Common myeloid progenitor, CD34-positive (primary cell): Measurements from ENCODE around the gene CBX2.

Experiments used
- CTCF ChIA-PET: fragments of 350-600 bp; sonication (Branson Sonifier 250); formaldehyde crosslinking; loops from one replicate; lab custom pipeline; 2021; ENCODE audit warnings: antibody characterized with exemption; lab: Charles Lee
- POLR2A ChIA-PET: fragments of 350-600 bp; sonication (Branson Sonifier 250); formaldehyde crosslinking; loops from one replicate; lab custom pipeline; 2021; ENCODE audit warnings: antibody characterized with exemption; lab: Charles Lee
- DNase-seq, 3 donors: peaks; one replicate each; pipeline versions ENCODE4 v3.0.0 to v3.0.0-alpha.2; 2013
- H3K27ac ChIP-seq, 2 experiments: 1 replicate in 1 of 2; 2 replicates in 1 of 2; pipeline ENCODE4 v1.7.0; 2013; ENCODE audit warnings: inconsistent platforms in 2 of 2, low read length in 2 of 2, mild to moderate bottlenecking in 2 of 2, low read depth in 1 of 2, moderate library complexity in 1 of 2; ENCODE audit not compliant: severe bottlenecking in 2 of 2, insufficient read depth in 1 of 2, poor library complexity in 1 of 2
- H3K27me3 ChIP-seq, 5 experiments: replicated peaks in 2 of 5; 1 replicate in 3 of 5; 2 replicates in 2 of 5; pipeline versions ENCODE4 v1.6.1 to v1.7.0; 2013; ENCODE audit warnings: low read length in 4 of 5, mild to moderate bottlenecking in 2 of 5, moderate library complexity in 2 of 5, inconsistent platforms in 1 of 5; ENCODE audit not compliant: insufficient read depth in 5 of 5, control insufficient read depth in 4 of 5
- H3K36me3 ChIP-seq, 4 experiments: 1 replicate in 2 of 4; 2 replicates in 2 of 4; pipeline versions ENCODE4 v1.6.1 to v1.7.0; 2013; ENCODE audit warnings: low read length in 3 of 4, control low read depth in 1 of 4, mild to moderate bottlenecking in 1 of 4; ENCODE audit not compliant: control insufficient read depth in 4 of 4, insufficient read depth in 4 of 4
- H3K4me1 ChIP-seq, 4 experiments: 1 replicate in 3 of 4; 2 replicates in 1 of 4; pipeline versions ENCODE4 v1.6.1 to v1.7.1; 2013; ENCODE audit warnings: low read length in 3 of 4, mild to moderate bottlenecking in 3 of 4, control low read depth in 1 of 4, inconsistent platforms in 1 of 4, moderate library complexity in 1 of 4; ENCODE audit not compliant: control insufficient read depth in 4 of 4, insufficient read depth in 4 of 4; ENCODE audit errors: control extremely low read depth in 1 of 4
- H3K4me3 ChIP-seq, 7 experiments: 1 replicate in 4 of 7; 2 replicates in 3 of 7; pipeline versions ENCODE4 v1.5.1 to v1.7.0; 2013; ENCODE audit warnings: mild to moderate bottlenecking in 7 of 7, low read length in 6 of 7, moderate library complexity in 6 of 7, inconsistent platforms in 2 of 7, low read depth in 2 of 7, control low read depth in 1 of 7; ENCODE audit not compliant: insufficient read depth in 4 of 7, control insufficient read depth in 1 of 7; ENCODE audit errors: extremely low read depth in 1 of 7
- H3K9me3 ChIP-seq, 5 experiments: 1 replicate in 4 of 5; 2 replicates in 1 of 5; pipeline versions ENCODE4 v1.6.1 to v1.7.1; 2013; ENCODE audit warnings: low read length in 4 of 5, mild to moderate bottlenecking in 2 of 5, inconsistent platforms in 1 of 5, low read depth in 1 of 5, moderate library complexity in 1 of 5; ENCODE audit not compliant: control insufficient read depth in 4 of 5, insufficient read depth in 2 of 5; ENCODE audit errors: control extremely low read depth in 1 of 5
- WGBS: methylation state at CpG from one replicate; pipeline ENCODE4 v1.1.5; 2013; ENCODE audit not compliant: insufficient coverage; 5-methylcytosine and 5-hydroxymethylcytosine counted together

CBX2 gene

DNA sequence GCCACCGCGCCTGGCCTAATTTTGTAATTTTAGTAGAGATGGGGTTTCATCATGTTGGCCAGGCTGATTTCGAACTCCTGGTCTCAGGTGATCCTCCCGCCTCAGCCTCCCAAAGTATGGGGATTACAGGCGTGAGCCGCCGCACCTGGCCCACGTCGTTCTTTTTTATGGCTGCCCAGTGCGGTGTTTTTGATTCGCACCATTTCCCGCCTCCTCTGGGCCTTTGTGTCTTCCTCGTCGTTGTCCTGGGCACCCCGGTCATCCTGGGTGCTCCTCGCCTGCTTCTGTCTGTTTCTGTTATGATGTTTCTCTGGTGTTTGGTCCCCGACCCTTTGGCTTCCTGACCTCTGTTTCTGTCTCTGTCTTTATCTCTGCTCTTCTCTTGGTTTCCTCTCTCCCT is 46.3 kb downstream of the CBX2 start:
- H3K4me3 ChIP-seq = no peak overlapping the region
- H3K27me3 ChIP-seq = peaks cover 0 to 7% (median 2%) of the 10 kb centered on the region in 5 experiments
- no peaks in the 10 kb centered on the region for H3K36me3 ChIP-seq
- ChIA-PET POLR2A (interaction anchor here (1.2 kb wide), 1 partner anchor 15 kb away, joined by 3 read pairs; the partner anchor contains the start of gene CBX4), CTCF (interaction anchor here (2.8 kb wide), 1 partner anchor 13 kb away, joined by 10 read pairs; no protein-coding TSS in a partner anchor)
- H3K4me1 ChIP-seq = peaks cover 9 to 48% (median 31%) of the 10 kb centered on the region in 4 experiments
- no peak overlapping the region for H3K27ac ChIP-seq
- DNase-seq = no peak
- WGBS = 95% methylated on average over 14 of the region's 17 CpGs
- H3K9me3 ChIP-seq = no peaks in the 10 kb centered on the region

DNA sequence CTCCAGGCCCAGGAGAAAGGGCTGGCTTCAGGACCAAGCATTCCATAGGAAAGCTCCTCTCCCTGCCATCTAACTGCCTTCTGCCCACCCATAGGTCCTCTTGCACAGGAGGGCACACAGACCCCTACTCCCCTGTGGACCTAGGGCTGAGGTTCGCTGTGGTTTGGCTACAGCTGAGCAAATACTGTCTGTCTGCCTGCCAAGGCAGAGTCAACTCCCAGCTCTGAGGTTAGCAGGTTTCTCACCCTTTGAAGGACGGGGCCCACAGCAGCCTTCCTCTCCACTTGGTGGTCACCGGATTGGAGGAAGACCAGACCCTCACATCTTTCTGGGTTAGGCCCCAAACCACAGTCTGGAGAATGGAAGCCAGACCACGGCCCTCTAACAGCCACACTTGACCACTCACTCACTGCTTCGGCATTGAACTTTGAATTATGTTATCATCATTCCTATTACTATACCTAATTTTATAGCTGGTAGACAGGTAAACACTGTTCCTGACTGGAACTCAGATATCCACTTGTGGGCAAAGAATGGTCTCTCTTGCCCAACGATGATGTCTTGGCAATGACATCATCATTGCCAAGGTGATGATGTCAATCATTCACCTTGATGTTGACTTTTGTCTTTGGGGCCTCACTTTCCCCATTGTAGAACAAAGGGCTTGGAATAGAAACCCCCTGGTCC is 47.1 kb downstream of the CBX2 start:
- CTCF ChIA-PET = interaction anchor here (1.3 to 2.8 kb wide), 5 partner anchors 10 to 19 kb away, joined by 3 to 11 read pairs (median 5); no protein-coding TSS in a partner anchor
- POLR2A ChIA-PET = interaction anchor here (1.0 to 1.2 kb wide), 2 partner anchors 14 to 25 kb away, joined by 3 read pairs; partner anchors contain the start of gene CBX4
- 83% methylated on average over 5 of the region's 6 CpGs for WGBS
- peaks cover 9 to 55% (median 38%) of the 10 kb centered on the region in 4 experiments for H3K4me1 ChIP-seq
- H3K27me3 ChIP-seq = peaks cover 0 to 3% (median 0%) of the 10 kb centered on the region in 5 experiments
- H3K36me3 ChIP-seq = no peaks in the 10 kb centered on the region
- no peak overlapping the region for H3K4me3 ChIP-seq
- H3K27ac ChIP-seq = no peak overlapping the region
- H3K9me3 ChIP-seq = no peaks in the 10 kb centered on the region
- DNase-seq = no peak

DNA sequence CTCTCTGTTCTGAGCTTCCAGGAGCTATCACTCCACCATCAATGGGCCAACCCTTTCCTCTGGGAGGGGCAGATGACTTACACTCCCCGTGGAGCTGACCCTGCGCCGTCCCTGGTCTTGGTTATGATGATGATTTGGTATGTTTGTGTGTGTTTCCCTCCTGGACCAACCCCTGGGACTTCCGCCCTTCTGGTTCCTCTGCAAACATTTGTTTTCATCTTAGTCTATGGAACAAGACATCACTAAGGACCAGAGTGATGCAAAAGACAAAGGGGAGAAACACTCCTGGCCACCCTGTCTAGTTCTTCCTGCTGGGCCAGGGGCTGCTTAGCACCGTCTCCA is 47.6 kb downstream of the CBX2 start:
- Histone ChIP-seq H3K4me1 (peaks cover 9 to 59% (median 38%) of the 10 kb centered on the region in 4 experiments), H3K36me3 (no peaks in the 10 kb centered on the region), H3K27me3 (no peaks in the 10 kb centered on the region), H3K27ac (peak overlapping the region in 1 of 2 experiments; percentile 47), H3K9me3 (no peaks in the 10 kb centered on the region), H3K4me3 (no peak overlapping the region)
- ChIA-PET CTCF (interaction anchor here (1.3 to 2.8 kb wide), 5 partner anchors 9 to 18 kb away, joined by 3 to 11 read pairs (median 5); no protein-coding TSS in a partner anchor), POLR2A (interaction anchor here (0.5 to 1.2 kb wide), 3 partner anchors 14 to 74 kb away, joined by 3 read pairs; partner anchors contain the start of gene CBX4)
- no peak for DNase-seq
- WGBS = 100% methylated on average over 1 of the region's 5 CpGs

DNA sequence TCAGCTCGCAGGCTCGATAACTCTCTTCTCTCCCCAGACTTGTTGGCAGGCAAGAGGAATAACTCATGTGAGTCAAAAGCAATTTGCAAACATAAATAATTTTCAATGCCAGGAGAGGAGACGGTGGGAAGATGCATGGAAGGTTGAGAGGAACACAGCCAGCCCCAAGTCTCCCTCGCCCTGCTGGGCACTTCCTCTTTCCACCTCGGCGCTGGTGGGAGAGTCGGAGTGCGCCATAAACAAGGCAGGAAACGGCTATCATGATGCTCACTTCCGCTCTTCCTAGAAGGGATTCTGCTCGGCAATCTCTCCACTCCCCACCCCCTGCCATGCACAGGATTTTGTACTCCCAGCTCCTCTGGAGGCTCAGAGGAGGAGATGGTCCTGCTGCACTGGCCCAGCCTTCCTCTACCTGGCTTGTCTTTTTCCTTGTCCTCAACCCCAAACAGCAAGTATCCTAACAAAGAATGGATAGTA is 48.3 kb downstream of the CBX2 start:
- WGBS = 10% methylated on average over 11 of the region's 11 CpGs
- H3K27ac ChIP-seq = peak overlapping the region in 1 of 2 experiments; percentile 47
- H3K9me3 ChIP-seq = no peaks in the 10 kb centered on the region
- H3K4me1 ChIP-seq = peaks cover 9 to 66% (median 39%) of the 10 kb centered on the region in 4 experiments
- H3K36me3 ChIP-seq = no peaks in the 10 kb centered on the region
- ChIA-PET POLR2A (interaction anchor here (0.5 to 0.8 kb wide), 2 partner anchors 12 to 75 kb away, joined by 3 to 4 read pairs; no protein-coding TSS in a partner anchor), CTCF (interaction anchor here (1.0 to 2.8 kb wide), 6 partner anchors 8 to 18 kb away, joined by 3 to 11 read pairs (median 4); no protein-coding TSS in a partner anchor)
- peak overlapping the region in 3 of 7 experiments; percentile 6 to 20 (median 6) for H3K4me3 ChIP-seq
- H3K27me3 ChIP-seq = no peaks in the 10 kb centered on the region
- DNase-seq = peak in 1 of 3 donors; percentile 57

DNA sequence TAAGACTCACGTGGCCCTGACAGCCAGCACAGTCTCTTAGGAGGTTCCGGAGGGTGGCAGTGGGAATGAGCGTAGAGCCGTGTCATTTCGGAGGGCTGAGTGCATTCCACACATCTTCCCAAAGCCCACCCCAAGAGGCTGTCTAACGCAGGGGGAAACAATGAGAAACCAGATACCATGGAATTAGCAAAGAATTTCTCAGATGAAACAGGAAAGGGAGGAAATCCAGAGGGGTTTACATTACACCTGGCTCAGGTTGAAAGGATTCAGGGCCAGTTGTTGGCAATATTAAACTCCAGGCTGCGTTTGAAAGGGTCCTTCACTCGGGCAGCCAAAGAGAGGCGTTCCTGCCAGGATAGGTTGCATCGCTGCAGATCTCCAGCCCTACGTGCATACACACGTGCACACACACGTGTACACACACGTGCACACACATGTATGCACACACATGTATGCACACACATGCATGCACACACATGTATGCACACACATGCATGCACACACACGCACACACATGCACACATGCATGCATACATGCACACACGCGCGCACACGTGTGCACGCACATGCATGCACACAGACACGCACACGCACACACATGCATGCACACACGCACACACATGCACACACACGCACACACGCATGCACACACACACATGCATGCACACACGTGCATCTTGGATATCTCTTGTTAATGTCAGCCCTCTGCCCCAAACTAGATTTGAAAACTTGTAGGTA is 49.1 kb downstream of the CBX2 start:
- ChIA-PET POLR2A (no interaction called here), CTCF (interaction anchor here (0.7 to 2.8 kb wide), 7 partner anchors 9 to 18 kb away, joined by 3 to 13 read pairs (median 5); partner anchors contain the start of gene CBX4)
- 92% methylated on average over 19 of the region's 26 CpGs for WGBS
- Histone ChIP-seq H3K27me3 (no peaks in the 10 kb centered on the region), H3K9me3 (no peaks in the 10 kb centered on the region), H3K36me3 (no peaks in the 10 kb centered on the region), H3K4me1 (peaks cover 9 to 73% (median 42%) of the 10 kb centered on the region in 4 experiments), H3K4me3 (no peak overlapping the region), H3K27ac (no peak overlapping the region)
- no peak for DNase-seq

DNA sequence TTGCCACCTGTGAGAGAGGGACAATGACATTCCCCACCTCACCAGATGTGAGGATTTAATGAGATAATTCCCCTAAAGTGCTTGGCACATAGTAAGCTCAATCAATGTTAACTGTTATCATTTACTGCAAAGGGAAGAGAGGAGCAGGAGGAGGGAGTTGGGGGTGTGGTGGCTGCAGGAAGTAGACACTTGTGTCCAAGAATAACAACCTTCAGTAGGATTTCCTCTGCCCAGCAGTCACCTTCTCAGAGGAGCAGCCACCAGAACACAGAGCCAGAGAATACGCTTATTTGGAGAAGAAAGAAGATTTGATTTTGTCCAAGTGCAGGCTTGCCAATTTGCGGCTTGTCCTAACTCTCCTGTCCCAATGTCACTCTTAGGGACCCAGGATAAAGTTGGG is 51.1 kb downstream of the CBX2 start:
- 83% methylated on average over 1 of the region's 2 CpGs for WGBS
- POLR2A ChIA-PET = interaction anchor here (0.6 kb wide), 1 partner anchor 8 kb away, joined by 3 read pairs; no protein-coding TSS in a partner anchor
- Histone ChIP-seq H3K4me3 (peak overlapping the region in 2 of 7 experiments; percentile 11 to 16), H3K36me3 (peaks cover 0 to 12% (median 4%) of the 10 kb centered on the region in 4 experiments), H3K9me3 (no peaks in the 10 kb centered on the region), H3K27ac (no peak overlapping the region), H3K27me3 (no peaks in the 10 kb centered on the region), H3K4me1 (peaks cover 9 to 84% (median 48%) of the 10 kb centered on the region in 4 experiments)
- no peak for DNase-seq
- CTCF ChIA-PET = interaction anchor here (1.4 to 2.5 kb wide), 4 partner anchors 11 to 18 kb away, joined by 5 to 13 read pairs (median 7); no protein-coding TSS in a partner anchor
